Medulla oblongata (tissue), 1 donor: Measurements from ENCODE around the gene VEGFA.

Source experiments
- DNase-seq: peaks from one replicate; pipeline ENCODE4 v3.0.0-alpha.2; 2015; ENCODE audit errors: extremely low spot score

Gene VEGFA

GRCh38 chr6:43769526-43770371 is at the start of gene VEGFA:
Gene VEGFA, plus strand, starts transcription at chr6:43770211.
- peak; percentile 94 for DNase-seq

- no peak for DNase-seq
Measured at GRCh38 chr6:43720999-43721398, 49.0 kb upstream of the VEGFA start.

GRCh38 chr6:43722920-43723545 is 47.0 kb upstream of the VEGFA start:
- DNase-seq, result no peak

DNA sequence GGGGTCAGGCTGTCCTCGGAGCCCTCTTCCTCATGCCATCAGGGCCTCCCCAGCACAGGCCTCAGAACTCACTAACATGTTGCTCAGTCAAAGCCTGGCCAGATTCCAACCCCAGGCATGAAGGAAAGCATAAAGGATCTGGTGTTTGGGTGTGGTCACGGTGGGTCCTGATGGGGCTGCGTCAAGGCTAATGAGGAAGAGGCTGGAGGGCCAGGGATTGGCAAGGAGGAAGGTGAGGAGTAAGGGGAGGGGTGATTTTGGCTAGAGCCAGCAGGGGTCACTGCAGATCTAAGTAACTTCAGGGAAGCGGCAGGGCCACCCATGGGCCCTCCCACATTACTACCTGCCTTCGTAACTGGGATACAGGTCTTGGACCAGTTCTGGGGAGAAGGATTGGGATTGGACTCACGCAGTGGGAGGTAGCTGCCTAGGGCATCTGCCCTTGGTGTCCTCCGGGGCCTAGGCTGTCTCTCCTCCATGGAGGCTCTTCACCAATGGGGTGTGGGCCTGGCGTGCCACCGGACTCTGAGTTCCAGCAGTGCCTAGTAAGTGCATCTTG is 46.2 kb upstream of the VEGFA start:
- peak; percentile 39 for DNase-seq

DNA sequence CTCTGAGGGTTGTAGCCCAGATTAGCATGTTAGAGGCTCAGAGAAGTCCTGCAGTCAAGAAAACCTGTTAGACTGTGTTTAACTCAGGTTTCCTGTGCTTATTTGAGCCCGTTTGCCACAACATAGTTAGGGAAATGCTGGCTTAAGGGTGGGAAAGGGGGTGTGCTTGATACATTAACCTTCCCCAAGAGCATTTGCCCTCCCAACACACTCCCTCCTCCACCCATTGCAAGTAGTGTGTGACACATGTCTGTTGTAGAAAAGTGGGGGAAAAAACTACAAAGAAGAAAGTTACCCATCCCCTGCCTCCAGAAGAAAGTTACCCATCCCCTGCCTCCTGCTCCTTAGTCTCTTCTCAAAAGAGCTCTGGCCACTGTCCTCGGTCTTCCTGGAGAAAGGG is 45.7 kb upstream of the VEGFA start:
- no peak for DNase-seq

GRCh38 chr6:43724914-43725642 is 44.9 kb upstream of the VEGFA start:
- DNase-seq, result peak; percentile 13

- no peak for DNase-seq
Measured at GRCh38 chr6:43725643-43726580, 44.1 kb upstream of the VEGFA start.

GRCh38 chr6:43727634-43728033 is 42.4 kb upstream of the VEGFA start:
- no peak for DNase-seq

GRCh38 chr6:43728586-43728985 is 41.4 kb upstream of the VEGFA start:
- no peak for DNase-seq

- DNase-seq, result no peak
Measured at GRCh38 chr6:43729537-43729936, 40.5 kb upstream of the VEGFA start.

DNA sequence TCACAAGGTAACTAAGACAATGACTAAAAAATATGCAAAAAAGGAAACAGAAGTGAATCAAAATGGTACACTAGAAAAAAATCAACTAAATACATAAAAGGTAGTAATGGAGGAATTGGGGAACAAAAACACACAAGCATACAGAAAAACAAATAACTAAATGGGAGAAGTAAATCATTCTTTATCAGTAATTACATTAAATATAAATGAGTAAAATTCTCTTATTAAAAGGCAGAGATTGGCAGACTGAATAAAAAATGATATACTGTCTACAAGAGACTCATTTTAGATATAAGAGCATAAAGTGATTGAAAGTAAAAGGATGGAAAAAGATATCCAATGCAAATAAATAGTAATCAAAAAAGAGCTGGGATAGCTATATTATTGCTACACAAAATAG is 39.4 kb upstream of the VEGFA start:
- DNase-seq, result no peak

- DNase-seq, result no peak
Measured at GRCh38 chr6:43733471-43734293, 36.3 kb upstream of the VEGFA start.

GRCh38 chr6:43734294-43734665 is 35.7 kb upstream of the VEGFA start:
- DNase-seq, result no peak

GRCh38 chr6:43735642-43736199 is 34.3 kb upstream of the VEGFA start:
- DNase-seq, result no peak

DNA sequence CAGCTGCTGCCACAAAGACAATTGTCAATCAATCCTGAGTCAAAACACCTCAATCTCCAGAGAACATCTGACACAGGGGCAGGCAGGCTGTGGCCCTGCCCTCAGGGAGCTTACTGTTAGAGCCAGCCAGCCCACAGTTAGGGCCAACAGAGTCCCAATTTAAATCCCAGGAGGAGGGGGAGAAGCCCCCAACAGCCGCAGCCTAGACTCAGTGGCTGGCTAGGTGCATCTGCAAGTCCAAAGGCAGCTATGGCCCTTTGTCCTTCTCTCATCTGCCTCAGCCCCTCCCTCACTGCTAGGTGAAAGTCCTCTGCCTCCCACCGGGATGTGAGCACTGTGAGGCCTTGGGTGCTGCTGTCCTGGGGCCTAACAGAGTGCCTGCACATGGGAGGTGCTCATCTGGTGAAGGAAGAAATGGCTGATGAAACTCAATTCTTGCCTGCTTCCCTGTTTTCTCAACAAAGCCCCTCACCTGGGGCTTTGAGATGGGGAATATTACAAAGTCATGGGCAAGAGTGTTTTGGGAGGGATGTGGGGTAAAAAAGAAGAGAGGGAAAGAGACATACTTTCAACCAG is 33.7 kb upstream of the VEGFA start:
- DNase-seq, result no peak

DNA sequence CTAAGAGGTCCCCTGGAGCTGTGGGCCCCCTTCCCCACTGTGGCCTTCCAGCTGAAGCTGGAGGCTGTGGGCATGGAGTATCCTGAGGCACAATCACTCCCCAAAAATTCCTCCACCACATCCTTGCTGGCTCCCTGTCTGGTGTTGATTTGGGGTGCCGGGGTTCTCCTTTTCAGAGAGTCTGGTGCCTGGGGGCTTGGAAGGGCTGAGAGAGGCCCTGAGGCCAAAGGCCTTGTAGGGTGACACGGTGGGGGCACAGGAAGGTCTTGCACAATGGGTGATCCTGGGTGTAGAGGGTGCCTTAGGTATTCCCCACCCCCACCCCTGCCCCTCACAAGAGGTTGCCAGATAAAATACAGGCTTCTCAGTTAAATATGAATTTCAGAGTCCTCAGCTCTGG is 33.2 kb upstream of the VEGFA start:
- no peak for DNase-seq

DNA sequence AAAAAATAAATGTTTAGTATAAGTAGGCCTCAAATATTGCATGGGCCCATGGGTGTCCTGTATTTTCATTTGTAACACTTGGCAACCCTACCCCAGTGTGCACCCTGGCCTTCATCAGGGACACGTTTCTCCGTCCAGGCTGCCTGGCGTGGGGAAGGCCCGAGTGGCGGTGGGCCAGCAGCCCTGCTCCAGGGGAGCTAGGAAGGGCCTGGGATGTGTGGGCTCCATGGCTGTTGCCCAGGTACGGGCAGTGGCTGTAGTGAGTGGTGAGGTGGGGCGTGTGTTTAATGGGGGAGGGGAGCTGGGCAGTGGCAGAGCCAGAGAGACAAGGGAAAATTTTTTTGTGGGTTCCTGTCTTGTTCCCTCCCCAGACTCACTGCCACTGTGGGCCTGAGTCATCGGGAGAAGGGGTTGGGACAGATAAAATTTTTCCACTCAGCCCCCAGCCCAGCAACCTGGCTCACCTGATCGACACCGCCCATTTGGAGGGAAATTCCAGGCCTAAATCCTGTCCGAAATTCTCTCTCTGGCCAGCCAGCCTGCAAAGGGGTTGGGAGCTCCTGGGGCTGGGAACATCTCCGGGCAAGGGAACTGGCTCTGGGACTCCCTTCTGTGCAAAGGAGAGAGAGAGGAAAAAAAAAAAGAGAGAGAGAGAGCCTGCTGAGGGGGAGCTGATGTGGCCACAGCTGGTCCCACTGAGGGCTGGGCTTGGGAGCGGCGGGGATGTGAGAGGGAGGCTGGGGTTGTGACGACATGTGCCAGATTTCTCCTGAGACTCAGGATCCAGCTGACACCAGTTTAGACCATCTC is 32.5 kb upstream of the VEGFA start:
- DNase-seq, result no peak

DNA sequence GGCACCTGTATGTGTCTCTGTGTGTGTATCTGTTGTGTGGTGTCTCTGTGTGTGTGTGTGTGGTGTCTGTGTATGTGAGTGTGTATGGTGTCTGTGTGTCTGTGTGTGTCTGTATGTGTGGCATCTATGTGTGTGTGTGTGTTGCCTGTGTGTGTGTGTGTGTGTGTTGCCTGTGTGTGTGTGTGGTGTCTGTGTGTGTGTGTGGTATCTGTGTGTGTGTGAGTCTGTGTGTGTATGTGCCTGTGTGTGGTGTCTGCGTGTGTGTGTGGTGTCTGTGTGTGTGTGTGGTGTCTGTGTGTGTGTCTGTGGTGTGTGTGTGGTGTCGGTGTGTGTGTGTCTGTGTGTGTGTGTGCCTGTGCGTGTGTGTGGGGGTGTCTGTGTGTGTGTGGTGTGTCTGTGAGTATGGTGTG is 31.7 kb upstream of the VEGFA start:
- no peak for DNase-seq
